OCI-LY7 (cell line): Measurements from ENCODE around the gene ATP6AP1. TPM values are rescaled to one million over a fixed set of nuclear protein-coding genes. Genes with fewer than 3 reads are reported as not detected.

Experiments used
- BruUV-seq: library from RNA; stranded (reverse); fragments of 400-500 nt; replicated peaks from 2 replicates; lab custom pipeline; 2021; lab: Mats Ljungman, UMichigan
- CTCF ChIA-PET: fragments of 300-600 bp; sonication (Branson Sonifier 250); formaldehyde crosslinking; loops from one replicate; lab custom pipeline; 2022; ENCODE audit warnings: antibody characterized with exemption; ENCODE audit not compliant: unreplicated experiment; lab: Charles Lee
- POLR2A ChIA-PET: fragments of 300-600 bp; sonication (Branson Sonifier 250); formaldehyde crosslinking; loops from one replicate; lab custom pipeline; 2022; ENCODE audit warnings: antibody characterized with exemption; lab: Charles Lee
- DNase-seq: peaks from one replicate; pipeline ENCODE4 v3.0.0-alpha.2; 2015; ENCODE audit warnings: low spot score
- H2AFZ ChIP-seq: fragments of 200-600 bp; sonication (generic), shearing (Covaris generic); 2 replicates; pipeline ENCODE4 v1.6.1; 2014; ENCODE audit warnings: mild to moderate bottlenecking, antibody characterized with exemption, low read length, moderate library complexity
- H3K27ac ChIP-seq: fragments of 200-600 bp; sonication (generic); 2 replicates; pipeline ENCODE4 v1.5.1; 2014; ENCODE audit warnings: mixed run types, low read depth, mild to moderate bottlenecking, moderate library complexity, low read length, inconsistent platforms; ENCODE audit not compliant: poor library complexity, severe bottlenecking
- H3K36me3 ChIP-seq: fragments of 200-600 bp; sonication (generic); 2 replicates; pipeline ENCODE4 v1.6.1; 2014; ENCODE audit warnings: mild to moderate bottlenecking, antibody characterized with exemption, low read length, moderate library complexity, mixed read lengths; ENCODE audit not compliant: insufficient read depth
- H3K4me1 ChIP-seq: fragments of 200-600 bp; sonication (generic); 2 replicates; pipeline ENCODE4 v1.5.1; 2014; ENCODE audit warnings: mild to moderate bottlenecking, low read length; ENCODE audit not compliant: insufficient read depth, poor library complexity, severe bottlenecking
- H3K4me2 ChIP-seq: fragments of 200-600 bp; sonication (generic); 2 replicates; pipeline ENCODE4 v1.6.1; 2014; ENCODE audit warnings: mild to moderate bottlenecking, low read length
- H3K4me3 ChIP-seq: fragments of 200-600 bp; sonication (generic); 2 replicates; pipeline ENCODE4 v1.5.1; 2014; ENCODE audit warnings: mild to moderate bottlenecking, low read depth, low read length; ENCODE audit not compliant: poor library complexity, severe bottlenecking
- H3K79me2 ChIP-seq: fragments of 200-600 bp; sonication (generic); 2 replicates; pipeline ENCODE4 v1.6.1; 2016; ENCODE audit warnings: low read depth, mild to moderate bottlenecking, low read length, moderate library complexity, mixed read lengths; ENCODE audit not compliant: insufficient read depth
- H3K9me2 ChIP-seq: fragments of 200-600 bp; sonication (generic); 2 replicates; pipeline ENCODE4 v1.6.1; 2016; ENCODE audit warnings: mild to moderate bottlenecking, low read length, mixed read lengths; ENCODE audit not compliant: insufficient read depth
- H3K9me3 ChIP-seq: fragments of 200-600 bp; sonication (generic); 2 replicates; pipeline ENCODE4 v1.6.1; 2014; ENCODE audit warnings: mild to moderate bottlenecking, mixed run types, low read length, mixed read lengths
- H4K20me1 ChIP-seq: fragments of 200-600 bp; sonication (generic); 2 replicates; pipeline ENCODE4 v1.6.1; 2014; ENCODE audit warnings: mild to moderate bottlenecking, antibody characterized with exemption, low read length, moderate library complexity, mixed read lengths; ENCODE audit not compliant: insufficient read depth
- CTCF ChIP-seq: fragments of 200-600 bp; sonication (generic); conservative IDR thresholded peaks from 2 replicates; pipeline ENCODE4 v1.5.1; 2014; ENCODE audit warnings: mild to moderate bottlenecking, antibody characterized with exemption, low read length, moderate library complexity, mixed read lengths
- EZH2phosphoT487 ChIP-seq: fragments of 200-600 bp; sonication (generic); IDR thresholded peaks from 2 replicates; pipeline ENCODE4 v1.6.1; 2018; ENCODE audit warnings: low read depth, borderline replicate concordance, mild to moderate bottlenecking, mixed run types, antibody characterized with exemption, low read length, moderate library complexity, mixed read lengths
- intact Hi-C: fragments of 100-400 bp; cut with micrococcal nuclease; formaldehyde crosslinking; loops from one replicate; pipeline ENCODE4 v1.10.0; 2022; ENCODE audit not compliant: unreplicated experiment
- total RNA-seq, 2 experiments: library from RNA; depleted of rRNA in 1 of 2; stranded (reverse); fragments of >200 nt in 1 of 2; shearing (Covaris generic) in 1 of 2; gene quantifications; 2 replicates each; pipeline ENCODE4 v1.2.3, GENCODE V29; 2014 to 2022

ATP6AP1 gene
- total RNA-seq, 2 experiments from 2014 or later, result 26.4 to 39.5 TPM

- Histone ChIP-seq H3K4me1 (no peaks in the 10 kb centered on the region), H3K4me2 (no peak overlapping the region), H3K36me3 (no peaks in the 10 kb centered on the region), H4K20me1 (no peaks in the 10 kb centered on the region), H3K27ac (no peak overlapping the region), H3K9me2 (no peaks in the 10 kb centered on the region), H3K4me3 (no peak overlapping the region), H3K79me2 (no peaks in the 10 kb centered on the region), H2AFZ (no peak overlapping the region), H3K9me3 (no peaks in the 10 kb centered on the region)
- TF ChIP-seq EZH2phosphoT487 (no peak), CTCF (no peak)
- POLR2A ChIA-PET, result no interaction called here
- CTCF ChIA-PET, result no interaction called here
- no peak for DNase-seq
- no TSS peak for BruUV-seq
- intact Hi-C loops, result no loop called here
These were observed 37.1 kb downstream of the ATP6AP1 start for GRCh38 chrX:154465601-154466000.

GRCh38 chrX:154466036-154466435 is 37.6 kb downstream of the ATP6AP1 start:
- Histone ChIP-seq H4K20me1 (no peaks in the 10 kb centered on the region), H3K4me1 (no peaks in the 10 kb centered on the region), H2AFZ (no peak overlapping the region), H3K79me2 (no peaks in the 10 kb centered on the region), H3K9me2 (no peaks in the 10 kb centered on the region), H3K27ac (no peak overlapping the region), H3K4me2 (no peak overlapping the region), H3K36me3 (no peaks in the 10 kb centered on the region), H3K9me3 (no peaks in the 10 kb centered on the region), H3K4me3 (no peak overlapping the region)
- TF ChIP-seq EZH2phosphoT487 (no peak), CTCF (no peak)
- no peak for DNase-seq
- intact Hi-C loops, result no loop called here
- CTCF ChIA-PET, result no interaction called here
- BruUV-seq, result no TSS peak
- POLR2A ChIA-PET, result no interaction called here

- Histone ChIP-seq H2AFZ (no peak overlapping the region), H3K4me1 (no peaks in the 10 kb centered on the region), H3K4me2 (no peak overlapping the region), H3K9me2 (no peaks in the 10 kb centered on the region), H3K27ac (no peak overlapping the region), H3K4me3 (no peak overlapping the region), H3K79me2 (no peaks in the 10 kb centered on the region), H3K36me3 (no peaks in the 10 kb centered on the region), H4K20me1 (no peaks in the 10 kb centered on the region), H3K9me3 (no peaks in the 10 kb centered on the region)
- no peak for DNase-seq
- TF ChIP-seq CTCF (no peak), EZH2phosphoT487 (no peak)
- BruUV-seq, result no TSS peak
- ChIA-PET CTCF (no interaction called here), POLR2A (no interaction called here)
- intact Hi-C loops, result no loop called here
These were observed 38.4 kb downstream of the ATP6AP1 start for GRCh38 chrX:154466907-154467306.
